ENCODE measurements around the gene AGBL3.

- no peak for TF ChIP-seq MAX (IDR thresholded peaks at IDR 0.05; ENCODE audit: low read depth, low read length)
- no peak for TF ChIP-seq CTCF (IDR thresholded peaks at IDR 0.05; ENCODE audit: low read depth, low read length)
- TF ChIP-seq POLR2A (IDR thresholded peaks at IDR 0.05; ENCODE audit: extremely low read depth, insufficient read length) = no peak
These were observed 112.1 kb downstream of the AGBL3 start for GRCh38 chr7:135098391-135098790.

All from NB4 (cell line).